Stimulated activated CD8-positive, alpha-beta memory T cell treated with anti-CD3 and anti-CD28 coated beads, Interleukin-12 subunit alpha, Interleukin-12 subunit beta, amount 100 ng/mL, for 1 hour (primary cell): ENCODE measurements around the gene PCED1B.
"Not testable (repeated sequence)": the region's sequence is repeated elsewhere in the genome, so short reads cannot be mapped to it uniquely, and the experiment has no call there.

Experiments used
- DNase-seq: peaks from one replicate; pipeline ENCODE4 v3.0.0-alpha.2; 2020; ENCODE audit warnings: low read depth

PCED1B gene

GRCh38 chr12:47165934-47166333 is 86.5 kb downstream of the PCED1B start:
- no peak for DNase-seq

DNA sequence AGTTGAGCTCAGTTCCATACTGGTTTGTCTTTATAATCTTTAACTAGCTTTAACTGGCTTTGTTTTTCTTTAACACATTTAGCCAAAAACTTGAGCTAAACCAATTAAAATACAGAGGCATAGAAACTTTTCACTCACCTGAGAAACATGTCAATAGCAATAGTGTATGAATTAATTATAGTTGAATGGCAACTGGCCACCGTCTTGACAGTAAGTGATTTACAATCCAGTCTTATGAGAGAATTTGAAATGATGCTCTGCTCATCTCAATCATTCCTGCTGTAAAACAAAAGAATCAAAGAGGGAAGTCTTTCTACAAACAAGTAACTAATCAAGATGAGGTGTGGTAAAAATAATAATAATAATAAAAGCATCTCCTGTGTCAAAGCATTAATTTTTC is 86.9 kb downstream of the PCED1B start:
- no peak for DNase-seq

GRCh38 chr12:47170281-47170680 is 90.9 kb downstream of the PCED1B start:
- DNase-seq = not testable (repeated sequence)

DNA sequence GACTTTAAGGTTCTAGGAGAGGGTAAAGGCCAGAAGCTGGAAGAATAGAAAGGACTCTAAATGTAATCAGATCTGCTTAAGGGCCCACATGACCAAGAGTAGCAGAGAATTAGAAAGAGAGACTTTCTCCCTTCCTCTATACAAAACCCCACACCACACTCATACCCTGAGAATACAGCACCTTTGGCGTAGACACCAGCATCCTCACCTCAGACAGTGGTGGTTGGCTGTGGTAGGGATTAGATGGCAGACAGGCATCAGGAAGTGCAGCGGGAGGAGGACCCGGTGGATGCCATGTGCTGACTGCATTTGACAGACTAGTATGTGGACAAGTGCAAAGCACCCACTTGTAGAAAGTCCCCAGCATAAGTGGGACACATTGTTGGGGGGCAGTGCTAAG is 98.6 kb downstream of the PCED1B start:
- DNase-seq = no peak

DNA sequence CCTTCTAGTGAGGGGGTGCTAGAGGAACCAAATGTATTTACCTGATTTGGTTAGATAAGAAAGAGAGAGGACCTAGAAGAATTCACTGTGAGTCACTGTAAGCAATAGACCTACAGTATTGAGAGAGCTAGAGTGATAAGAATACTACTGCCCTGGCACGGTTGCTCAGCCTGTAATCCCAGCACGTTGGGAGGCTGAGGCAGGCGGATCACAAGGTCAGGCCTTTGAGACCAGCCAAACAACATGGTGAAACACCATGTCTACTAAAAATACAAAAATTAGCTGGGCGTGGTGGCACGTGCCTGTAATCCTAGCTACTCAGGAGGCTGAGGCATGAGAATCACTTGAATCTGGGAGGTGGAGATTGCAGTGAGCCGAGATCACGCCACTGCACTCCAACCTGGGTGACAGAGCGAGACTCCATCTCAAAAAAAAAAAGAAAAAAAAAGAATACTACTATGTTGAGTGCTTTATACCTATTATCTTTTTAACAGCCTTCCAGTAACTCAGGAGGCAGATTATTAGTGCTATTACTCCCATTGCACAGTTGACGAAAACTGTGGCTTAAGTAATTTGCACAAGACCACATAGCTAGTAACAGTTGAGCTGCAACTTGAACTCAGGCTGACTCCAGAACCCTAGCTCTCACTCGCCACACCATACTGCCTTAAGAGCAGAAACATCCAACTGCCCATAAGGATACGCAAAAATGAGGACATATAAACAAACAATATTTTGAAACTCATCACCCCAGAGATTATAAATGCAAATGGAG is 102.9 kb downstream of the PCED1B start:
- not testable (repeated sequence) for DNase-seq

GRCh38 chr12:47184229-47184628 is 104.8 kb downstream of the PCED1B start:
- DNase-seq = no peak

DNA sequence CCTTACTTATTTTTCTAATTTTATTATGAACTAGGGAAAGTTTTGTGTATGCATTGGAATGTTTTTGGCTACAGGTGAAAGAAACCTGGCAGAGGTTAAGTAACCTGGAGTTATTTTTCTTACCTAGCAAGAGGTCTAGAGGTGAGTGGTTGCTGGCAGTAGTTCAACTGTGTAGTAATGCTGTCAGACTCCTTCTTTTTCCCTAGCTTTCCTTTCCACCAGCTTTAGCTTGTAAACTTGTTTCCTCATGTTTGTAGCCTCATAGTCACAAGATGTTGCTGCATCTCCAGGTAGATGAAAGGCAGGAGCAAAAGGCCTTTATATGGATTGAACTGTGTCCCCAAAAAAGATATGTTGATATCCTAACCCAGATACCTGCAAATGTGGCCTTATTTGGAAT is 105.4 kb downstream of the PCED1B start:
- no peak for DNase-seq

- DNase-seq = no peak
These were observed 106.8 kb downstream of the PCED1B start for GRCh38 chr12:47186246-47186645.

- no peak for DNase-seq
These were observed 109.4 kb downstream of the PCED1B start for GRCh38 chr12:47188576-47189441.

DNA sequence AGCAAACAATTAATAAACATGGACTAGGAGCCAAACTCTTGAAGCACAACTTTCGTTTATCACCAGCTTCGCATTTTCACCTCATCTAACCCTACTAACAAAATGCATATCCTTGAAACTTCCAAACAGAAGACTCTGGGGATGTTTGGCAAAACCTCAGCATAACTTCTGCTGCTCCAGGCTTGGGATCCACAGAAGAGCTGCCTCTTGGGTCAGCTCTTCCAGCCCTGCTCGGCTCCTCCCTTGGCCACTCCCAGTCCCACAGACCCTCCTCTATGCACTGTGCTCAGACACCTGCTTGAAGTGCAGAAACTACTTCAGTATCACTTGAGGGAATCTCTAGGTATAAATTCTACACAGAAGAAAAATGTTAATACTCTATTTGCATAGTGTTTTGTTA is 110.3 kb downstream of the PCED1B start:
- no peak for DNase-seq

DNA sequence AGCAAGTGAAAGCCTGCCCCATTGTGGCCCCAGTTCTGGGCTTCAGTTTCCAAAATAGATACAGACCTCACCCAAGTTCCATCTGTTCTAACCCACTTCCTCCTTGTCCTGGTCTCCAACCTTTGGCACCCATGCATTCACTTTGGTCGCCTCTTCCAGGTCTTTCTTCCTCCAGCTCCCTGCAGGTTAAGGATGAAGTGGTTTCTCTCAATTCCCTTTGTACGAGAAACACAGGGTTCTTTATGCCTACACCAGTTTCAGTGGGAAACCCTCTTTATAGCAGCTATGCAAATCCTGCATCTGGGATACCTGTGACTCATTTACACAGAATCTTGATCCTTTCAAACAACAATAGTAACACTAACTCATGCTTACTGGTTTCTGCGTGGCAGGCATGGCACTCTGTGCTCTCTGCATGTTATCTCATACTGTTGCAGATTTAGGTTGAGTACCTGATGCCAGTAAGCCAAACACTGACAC is 110.9 kb downstream of the PCED1B start:
- no peak for DNase-seq

- DNase-seq = no peak
These were observed 111.5 kb downstream of the PCED1B start for GRCh38 chr12:47190905-47191304.

DNA sequence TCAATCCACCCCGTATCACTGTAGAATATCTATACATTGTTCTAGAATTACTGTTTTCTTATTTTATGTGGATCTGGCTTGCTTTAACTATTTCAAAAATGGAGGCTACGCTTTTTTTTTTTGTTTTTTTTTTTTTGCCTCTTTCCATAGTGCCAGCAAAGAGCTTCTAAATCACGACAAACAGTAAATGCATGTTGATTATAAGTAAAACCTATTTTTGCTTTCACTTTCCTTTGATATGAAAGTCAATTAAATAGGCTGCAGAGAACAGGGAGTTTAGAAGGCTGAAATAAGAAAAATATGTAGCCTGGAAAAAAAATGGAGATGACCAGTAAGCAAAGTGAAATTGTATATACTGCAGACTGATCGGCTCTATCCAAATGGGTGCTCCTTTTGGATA is 112.6 kb downstream of the PCED1B start:
- no peak for DNase-seq

GRCh38 chr12:47193066-47193465 is 113.6 kb downstream of the PCED1B start:
- no peak for DNase-seq

GRCh38 chr12:47194501-47194900 is 115.1 kb downstream of the PCED1B start:
- no peak for DNase-seq

DNA sequence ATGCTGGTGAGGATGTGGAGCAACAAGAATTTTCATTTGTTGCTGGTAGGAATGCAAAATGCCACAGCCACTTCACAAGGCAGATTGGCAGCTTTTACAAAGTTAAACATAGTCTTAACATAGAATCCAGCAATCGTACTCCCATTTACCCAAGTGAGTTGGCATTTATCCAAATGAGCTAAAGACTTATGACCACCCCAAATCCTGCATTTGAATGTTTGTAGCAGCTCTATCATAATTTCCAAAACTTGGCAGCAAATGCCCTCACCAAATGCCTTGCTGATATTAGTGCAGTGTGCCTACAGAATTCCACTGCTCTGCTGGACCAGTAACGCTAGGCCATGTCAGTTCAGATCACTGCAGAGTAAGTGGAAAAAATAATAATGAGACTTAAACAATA is 121.0 kb downstream of the PCED1B start:
- no peak for DNase-seq

GRCh38 chr12:47201190-47201589 is 121.8 kb downstream of the PCED1B start:
- not testable (repeated sequence) for DNase-seq

DNA sequence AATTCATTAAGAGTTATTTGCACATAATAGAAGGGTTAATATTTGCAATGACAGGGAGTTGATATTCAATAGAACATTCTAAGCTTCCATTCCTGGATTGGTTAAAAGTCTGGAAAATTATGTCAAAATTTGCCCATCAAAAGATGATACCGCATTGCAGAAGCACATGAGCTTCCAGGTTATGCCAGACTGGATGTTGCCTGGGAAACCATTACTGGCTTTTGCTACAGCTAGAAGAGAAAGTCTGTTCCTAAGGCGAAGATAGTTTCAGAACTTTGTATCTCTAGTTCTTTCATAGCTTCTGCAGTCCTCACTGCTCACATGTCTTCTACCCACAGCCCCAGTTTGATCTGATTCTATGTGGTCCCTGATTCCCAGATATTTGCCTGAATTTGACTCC is 122.8 kb downstream of the PCED1B start:
- DNase-seq = no peak

- DNase-seq = no peak
These were observed 126.4 kb downstream of the PCED1B start for GRCh38 chr12:47205532-47206449.

DNA sequence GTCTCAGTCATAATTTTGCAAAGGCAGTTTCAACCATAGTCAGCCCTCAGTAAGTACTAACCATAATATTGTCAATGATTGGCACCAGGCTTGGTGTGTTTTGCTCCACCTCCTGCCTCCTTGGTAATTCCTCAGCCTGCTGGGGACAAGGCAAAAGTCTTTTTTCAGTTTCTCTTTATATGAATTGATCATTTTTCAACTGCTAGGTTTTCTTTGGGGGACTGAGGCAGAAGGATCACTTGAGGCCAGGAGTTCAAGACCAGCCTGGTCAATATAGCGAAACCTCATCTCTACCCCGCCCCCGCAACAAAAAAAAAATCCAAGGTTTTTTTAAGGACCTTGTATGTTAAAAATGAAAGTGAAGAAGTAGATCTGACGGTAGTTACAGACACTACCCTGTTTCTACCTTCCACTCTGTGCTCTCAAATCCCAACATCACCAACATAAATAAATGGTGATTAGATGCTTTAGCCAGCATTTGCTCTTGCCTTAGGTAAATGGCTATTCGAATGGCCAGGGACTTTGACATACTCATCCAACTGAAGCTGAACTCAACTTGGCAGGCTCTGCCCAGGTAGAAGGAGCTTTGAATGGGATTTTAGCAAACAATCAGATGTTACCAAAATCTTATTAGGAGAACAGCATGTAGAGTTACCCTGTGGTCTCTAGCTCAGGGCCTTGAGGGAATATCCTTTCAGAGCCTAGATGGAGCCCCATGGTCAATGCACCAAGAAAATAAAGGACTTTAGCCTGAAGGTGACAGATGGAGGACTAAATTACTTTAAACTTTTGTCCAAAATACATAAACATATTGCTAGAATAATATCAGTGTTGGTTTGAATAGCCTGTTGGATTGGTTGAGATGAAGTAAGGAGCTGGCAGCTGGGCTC is 127.3 kb downstream of the PCED1B start:
- no peak for DNase-seq

DNA sequence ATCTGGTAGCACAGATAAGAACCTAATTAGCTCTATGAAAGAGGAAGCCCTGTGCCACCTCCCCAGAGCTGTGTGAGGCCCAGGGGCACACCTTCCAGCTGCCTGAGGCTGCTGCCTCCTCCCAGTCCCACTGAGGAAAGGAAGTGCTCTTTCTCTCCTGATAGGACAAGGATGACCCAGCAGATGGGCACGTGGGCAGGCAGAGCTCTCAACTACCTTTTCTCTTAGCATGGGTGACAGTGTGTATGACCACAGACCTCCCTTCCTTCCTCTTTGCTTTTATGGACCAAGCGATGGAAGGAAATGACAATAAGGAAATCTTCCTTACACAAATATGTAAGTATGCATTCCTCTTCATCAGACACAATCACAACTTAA is 127.9 kb downstream of the PCED1B start:
- no peak for DNase-seq
